ENCODE results near the gene MOV10. TPM values are rescaled to one million over a fixed set of nuclear protein-coding genes. Genes with fewer than 3 reads are reported as not detected.
"Not testable (repeated sequence)": the region's sequence is repeated elsewhere in the genome, so short reads cannot be mapped to it uniquely, and the experiment has no call there.

Gene MOV10
- total and polyA plus RNA-seq, 2 donors from 2014 or later: 60.6 to 62.5 TPM

GRCh38 chr1:112720800-112721199 lies 46.3 kb downstream of the MOV10 start:
- TF ChIP-seq CTCF (IDR thresholded peaks at IDR 0.05; ENCODE audit: borderline replicate concordance, extremely low read depth, insufficient read depth): no peak
- FAIRE-seq (no peak), DNase-seq (peak in 1 of 5 donors; percentile 25)
- H3K9me3 ChIP-seq (ENCODE audit: control insufficient read depth in 2 of 3, insufficient read depth in 1 of 3, low read length in 3 of 3): no peaks in the 10 kb centered on the region
- peaks cover 0 to 8% (median 3%) of the 10 kb centered on the region in 3 donors for H3K4me1 ChIP-seq (ENCODE audit: control insufficient read depth in 2 of 3, insufficient read depth in 2 of 3, low read depth in 1 of 3, low read length in 3 of 3)
- H3K36me3 ChIP-seq (ENCODE audit: control insufficient read depth in 2 of 3, insufficient read depth in 3 of 3, low read length in 3 of 3): no peaks in the 10 kb centered on the region
- peaks cover 2% of the 10 kb centered on the region for H3K27me3 ChIP-seq (ENCODE audit: control insufficient read depth, insufficient read depth, low read length)
- H3K27ac ChIP-seq (ENCODE audit: low read depth in 2 of 2, low read length in 2 of 2): no peak overlapping the region
- H3K4me3 ChIP-seq (ENCODE audit: low read length in 3 of 3): no peak overlapping the region
- intact Hi-C loops (cut with DNase I): loop anchor here (10.0 kb wide), 1 partner anchor 324 kb away; no protein-coding TSS in a partner anchor
- H3K9ac ChIP-seq (ENCODE audit: low read length in 3 of 3): no peak overlapping the region

- not testable (repeated sequence) for H3K27me3 ChIP-seq (ENCODE audit: control insufficient read depth, insufficient read depth, low read length); H3K27ac ChIP-seq (ENCODE audit: low read depth in 2 of 2, low read length in 2 of 2); H3K9ac ChIP-seq (ENCODE audit: low read length in 3 of 3); FAIRE-seq; H3K4me3 ChIP-seq (ENCODE audit: low read length in 3 of 3); H3K36me3 ChIP-seq (ENCODE audit: control insufficient read depth in 2 of 3, insufficient read depth in 3 of 3, low read length in 3 of 3); H3K9me3 ChIP-seq (ENCODE audit: control insufficient read depth in 2 of 3, insufficient read depth in 1 of 3, low read length in 3 of 3); H3K4me1 ChIP-seq (ENCODE audit: control insufficient read depth in 2 of 3, insufficient read depth in 2 of 3, low read depth in 1 of 3, low read length in 3 of 3)
- intact Hi-C loops (cut with DNase I): loop anchor here (10.0 kb wide), 1 partner anchor 324 kb away; no protein-coding TSS in a partner anchor
- peak in 1 of 5 donors; percentile 8 for DNase-seq
Measured at GRCh38 chr1:112721294-112721693, 46.8 kb downstream of the MOV10 start.

GRCh38 chr1:112721966-112722524 lies 47.6 kb downstream of the MOV10 start:
- H3K36me3 ChIP-seq (ENCODE audit: control insufficient read depth in 2 of 3, insufficient read depth in 3 of 3, low read length in 3 of 3): no peaks in the 10 kb centered on the region
- H3K9me3 ChIP-seq (ENCODE audit: control insufficient read depth in 2 of 3, insufficient read depth in 1 of 3, low read length in 3 of 3): no peaks in the 10 kb centered on the region
- peaks cover 2% of the 10 kb centered on the region for H3K27me3 ChIP-seq (ENCODE audit: control insufficient read depth, insufficient read depth, low read length)
- H3K27ac ChIP-seq (ENCODE audit: low read depth in 2 of 2, low read length in 2 of 2): no peak overlapping the region
- H3K4me1 ChIP-seq (ENCODE audit: control insufficient read depth in 2 of 3, insufficient read depth in 2 of 3, low read depth in 1 of 3, low read length in 3 of 3): peaks cover 0 to 3% (median 0%) of the 10 kb centered on the region in 3 donors
- TF ChIP-seq CTCF (IDR thresholded peaks at IDR 0.05; ENCODE audit: borderline replicate concordance, extremely low read depth, insufficient read depth): no peak
- no peak overlapping the region for H3K4me3 ChIP-seq (ENCODE audit: low read length in 3 of 3)
- DNase-seq: peak in 2 of 5 donors; percentile 61 to 80
- no peak for FAIRE-seq
- H3K9ac ChIP-seq (ENCODE audit: low read length in 3 of 3): no peak overlapping the region
- intact Hi-C loops (cut with DNase I): loop anchor here (10.0 kb wide), 1 partner anchor 323 kb away; no protein-coding TSS in a partner anchor

- no peak overlapping the region for H3K27ac ChIP-seq (ENCODE audit: low read depth in 2 of 2, low read length in 2 of 2)
- no peaks in the 10 kb centered on the region for H3K36me3 ChIP-seq (ENCODE audit: control insufficient read depth in 2 of 3, insufficient read depth in 3 of 3, low read length in 3 of 3)
- H3K4me3 ChIP-seq (ENCODE audit: low read length in 3 of 3): no peak overlapping the region
- peaks cover 0 to 3% (median 0%) of the 10 kb centered on the region in 3 donors for H3K4me1 ChIP-seq (ENCODE audit: control insufficient read depth in 2 of 3, insufficient read depth in 2 of 3, low read depth in 1 of 3, low read length in 3 of 3)
- TF ChIP-seq CTCF (IDR thresholded peaks at IDR 0.05; ENCODE audit: borderline replicate concordance, extremely low read depth, insufficient read depth): no peak
- peaks cover 2% of the 10 kb centered on the region for H3K27me3 ChIP-seq (ENCODE audit: control insufficient read depth, insufficient read depth, low read length)
- intact Hi-C loops (cut with DNase I): loop anchor here (10.0 kb wide), 1 partner anchor 322 kb away; no protein-coding TSS in a partner anchor
- H3K9me3 ChIP-seq (ENCODE audit: control insufficient read depth in 2 of 3, insufficient read depth in 1 of 3, low read length in 3 of 3): no peaks in the 10 kb centered on the region
- peak; percentile 61 to 80 (median 67) for DNase-seq
- no peak overlapping the region for H3K9ac ChIP-seq (ENCODE audit: low read length in 3 of 3)
- no peak for FAIRE-seq
Measured at GRCh38 chr1:112722601-112723510, 48.4 kb downstream of the MOV10 start.

Data from kidney (tissue), 14 donors.